Mesothelial cell of epicardium (in vitro differentiated cells): ENCODE measurements around the gene KPNA5. TPM values are rescaled to one million over a fixed set of nuclear protein-coding genes. Genes with fewer than 3 reads are reported as not detected.

Experiments
- DNase-seq, 2 experiments: peaks; one replicate each; pipeline ENCODE4 v3.0.0; 2021; ENCODE audit warnings: low spot score in 2 of 2; ENCODE audit not compliant: unreplicated experiment in 2 of 2
- H3K27ac Mint-ChIP-seq: 2 replicates; pipeline ENCODE4 v1.8.0; 2021; ENCODE audit warnings: mixed read lengths
- H3K27me3 Mint-ChIP-seq: 2 replicates; pipeline ENCODE4 v1.8.0; 2021; ENCODE audit warnings: low read depth, mixed read lengths
- H3K36me3 Mint-ChIP-seq: 2 replicates; pipeline ENCODE4 v1.8.0; 2021; ENCODE audit warnings: mixed read lengths
- H3K4me1 Mint-ChIP-seq: 2 replicates; pipeline ENCODE4 v1.8.0; 2021; ENCODE audit warnings: mixed read lengths
- H3K4me3 Mint-ChIP-seq: 2 replicates; pipeline ENCODE4 v1.8.0; 2021; ENCODE audit warnings: mild to moderate bottlenecking, moderate library complexity, mixed read lengths
- H3K9me3 Mint-ChIP-seq: 2 replicates; pipeline ENCODE4 v1.8.0; 2021; ENCODE audit warnings: mixed read lengths
- CTCF ChIP-seq: fragments of 200-600 bp; sonication (generic); IDR thresholded peaks from one replicate; pipeline ENCODE4 v1.5.0; 2021; ENCODE audit warnings: antibody characterized with exemption; ENCODE audit not compliant: unreplicated experiment
- total RNA-seq: library from RNA; stranded (reverse); gene quantifications from 3 replicates; pipeline ENCODE4 v1.2.1, GENCODE V29; 2021

Gene KPNA5
- total RNA-seq, 1 donor from 2014 or later = 32.2 TPM

GRCh38 chr6:116772450-116772849 lies 91.4 kb downstream of the KPNA5 start:
- no peak for TF ChIP-seq CTCF
- no peaks in the 10 kb centered on the region for H3K4me1 Mint-ChIP-seq
- no peak overlapping the region for H3K4me3 Mint-ChIP-seq
- DNase-seq = no peak
- H3K27ac Mint-ChIP-seq = no peak overlapping the region
- no peaks in the 10 kb centered on the region for H3K9me3 Mint-ChIP-seq
- peaks cover 11% of the 10 kb centered on the region for H3K27me3 Mint-ChIP-seq
- H3K36me3 Mint-ChIP-seq = no peaks in the 10 kb centered on the region

GRCh38 chr6:116773886-116774285 lies 92.9 kb downstream of the KPNA5 start:
- Mint-ChIP-seq H3K4me3 (no peak overlapping the region), H3K9me3 (no peaks in the 10 kb centered on the region), H3K27ac (no peak overlapping the region), H3K27me3 (peaks cover 8% of the 10 kb centered on the region), H3K36me3 (no peaks in the 10 kb centered on the region), H3K4me1 (no peaks in the 10 kb centered on the region)
- TF ChIP-seq CTCF = no peak
- no peak for DNase-seq

- TF ChIP-seq CTCF = peak; percentile 61
- H3K4me3 Mint-ChIP-seq = no peak overlapping the region
- H3K4me1 Mint-ChIP-seq = peaks cover 1% of the 10 kb centered on the region
- no peak for DNase-seq
- no peaks in the 10 kb centered on the region for H3K9me3 Mint-ChIP-seq
- H3K27ac Mint-ChIP-seq = no peak overlapping the region
- no peaks in the 10 kb centered on the region for H3K36me3 Mint-ChIP-seq
- H3K27me3 Mint-ChIP-seq = peaks cover 2% of the 10 kb centered on the region
These were observed 98.7 kb downstream of the KPNA5 start for GRCh38 chr6:116779573-116780164.

- peaks cover 1% of the 10 kb centered on the region for H3K4me1 Mint-ChIP-seq
- H3K36me3 Mint-ChIP-seq = no peaks in the 10 kb centered on the region
- no peak overlapping the region for H3K4me3 Mint-ChIP-seq
- DNase-seq = no peak
- no peaks in the 10 kb centered on the region for H3K27me3 Mint-ChIP-seq
- no peak overlapping the region for H3K27ac Mint-ChIP-seq
- no peaks in the 10 kb centered on the region for H3K9me3 Mint-ChIP-seq
- TF ChIP-seq CTCF = no peak
These were observed 102.8 kb downstream of the KPNA5 start for GRCh38 chr6:116783852-116784251.

Other genes starting within 250 kb of the KPNA5 start
- gene CALHM6, start 219.8 kb upstream of the KPNA5 start, total RNA-seq = 2.2 to 2.4 TPM (median 2.4 TPM) in 3 replicates
- 1.4 to 1.7 TPM (median 1.6 TPM) in 3 replicates for gene CALHM5, start 169.6 kb upstream of the KPNA5 start, total RNA-seq
- 1.7 to 2.3 TPM (median 2.1 TPM) in 3 replicates for gene TRAPPC3L, start 135.5 kb upstream of the KPNA5 start, total RNA-seq
- gene CALHM4, start 127.5 kb upstream of the KPNA5 start, total RNA-seq = not detected in 3 replicates
- gene RWDD1, start 109.7 kb upstream of the KPNA5 start, total RNA-seq = 34.4 to 37.6 TPM (median 37.0 TPM) in 3 replicates
- gene RSPH4A, start 64.7 kb upstream of the KPNA5 start, total RNA-seq = 0.78 to 1.2 TPM (median 0.89 TPM) in 3 replicates
- gene ZUP1, start 12.4 kb upstream of the KPNA5 start, total RNA-seq = 13.0 to 13.9 TPM (median 13.1 TPM) in 3 replicates
- 1.1 to 1.9 TPM (median 1.7 TPM) in 3 replicates for gene FAM162B, start 84.5 kb downstream of the KPNA5 start, total RNA-seq
- gene GPRC6A, start 147.9 kb downstream of the KPNA5 start, total RNA-seq = 0.18 to 0.40 TPM (median 0.32 TPM) in 3 replicates
- gene RFX6, start 196.0 kb downstream of the KPNA5 start, total RNA-seq = 3.4 to 4.0 TPM (median 3.8 TPM) in 3 replicates